ENCODE results near the gene SART1.
"Not testable (repeated sequence)": the region's sequence is repeated elsewhere in the genome, so short reads cannot be mapped to it uniquely, and the experiment has no call there.

The SART1 gene

GRCh38 chr11:66008468-66009101 is 47.1 kb downstream of the SART1 start:
- TF ChIP-seq CTCF (conservative IDR thresholded peaks at IDR 0.05) (no peak), ZFX (IDR thresholded peaks at IDR 0.05) (no peak)

DNA sequence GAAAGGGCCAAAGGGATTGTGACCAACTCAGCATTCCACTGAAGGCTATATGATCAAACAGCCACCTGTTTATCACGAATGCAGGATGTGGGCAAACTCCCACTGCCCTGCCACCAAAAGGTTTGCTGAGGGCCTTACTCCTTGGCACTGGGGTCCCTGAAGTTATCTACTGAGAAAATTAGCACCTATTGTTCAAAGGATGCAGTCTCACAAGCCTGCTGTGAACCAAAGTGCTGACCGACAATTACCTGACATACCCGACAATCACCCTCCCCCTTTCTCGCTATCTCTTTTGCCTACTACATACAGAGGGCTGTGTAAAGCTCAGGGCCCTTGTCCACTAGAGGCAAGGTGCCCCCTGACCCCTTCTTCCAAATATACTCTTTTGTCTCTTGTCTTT is 48.5 kb downstream of the SART1 start:
- H3K27ac ChIP-seq, result not testable (repeated sequence)

More at GRCh38 chr11:66008468-66009101, 47.1 kb downstream of the SART1 start:
- H3K27ac ChIP-seq, result no peak overlapping the region

DNA sequence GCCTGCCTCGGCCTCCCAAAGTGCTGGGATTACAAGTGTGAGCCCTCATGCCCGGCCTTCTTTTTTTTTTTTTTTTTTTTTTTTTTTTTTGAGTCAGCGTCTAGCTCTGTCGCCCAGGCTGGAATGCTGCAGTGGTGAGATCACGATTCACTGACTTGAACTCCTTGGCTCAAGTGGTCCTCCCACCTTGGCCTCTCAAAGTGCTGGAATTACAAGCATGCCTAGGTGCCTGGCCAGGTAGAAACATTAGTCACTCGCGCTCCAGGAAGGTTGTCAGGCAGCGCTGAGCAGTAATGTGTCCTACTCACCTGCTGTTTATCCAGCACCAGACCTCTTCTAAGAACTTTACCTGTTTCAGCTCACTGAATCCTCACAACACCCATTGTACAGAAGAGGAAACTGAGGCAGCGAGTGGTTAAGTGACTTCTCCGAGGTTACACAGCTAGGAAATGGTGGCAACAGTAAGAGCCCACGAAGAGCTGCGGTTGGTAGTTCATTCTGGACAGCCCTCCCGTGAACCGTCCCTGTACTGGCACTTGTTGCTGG is 49.8 kb downstream of the SART1 start:
- H3K27ac ChIP-seq, result no peak overlapping the region

DNA sequence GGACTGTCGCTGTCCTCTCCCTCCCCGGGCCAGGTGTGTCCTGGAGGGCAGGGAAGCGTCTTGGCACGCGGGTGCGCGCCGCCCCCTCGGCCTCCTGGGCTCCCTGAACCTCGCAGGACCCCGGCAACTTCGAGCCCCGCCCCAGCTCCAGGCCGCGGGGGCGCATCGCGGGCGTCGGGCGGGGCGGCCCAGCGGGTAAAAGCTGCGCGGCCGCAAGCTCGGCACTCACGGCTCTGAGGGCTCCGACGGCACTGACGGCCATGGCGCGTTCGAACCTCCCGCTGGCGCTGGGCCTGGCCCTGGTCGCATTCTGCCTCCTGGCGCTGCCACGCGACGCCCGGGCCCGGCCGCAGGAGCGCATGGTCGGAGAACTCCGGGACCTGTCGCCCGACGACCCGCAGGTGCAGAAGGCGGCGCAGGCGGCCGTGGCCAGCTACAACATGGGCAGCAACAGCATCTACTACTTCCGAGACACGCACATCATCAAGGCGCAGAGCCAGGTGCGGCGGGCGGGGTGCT is 50.3 kb downstream of the SART1 start, which contains the start of gene CST6:
TSS of gene CST6 (plus strand) at position 224 of the 519 bp plus-strand sequence. CDS start at position 261, 37 bp downstream.
- H3K27ac ChIP-seq, result no peak within 1 kb of the TSS

More for the DNA sequence above, 49.8 kb downstream of the SART1 start:
- TF ChIP-seq ZFX (IDR thresholded peaks at IDR 0.05) (no peak), CTCF (conservative IDR thresholded peaks at IDR 0.05) (no peak)

DNA sequence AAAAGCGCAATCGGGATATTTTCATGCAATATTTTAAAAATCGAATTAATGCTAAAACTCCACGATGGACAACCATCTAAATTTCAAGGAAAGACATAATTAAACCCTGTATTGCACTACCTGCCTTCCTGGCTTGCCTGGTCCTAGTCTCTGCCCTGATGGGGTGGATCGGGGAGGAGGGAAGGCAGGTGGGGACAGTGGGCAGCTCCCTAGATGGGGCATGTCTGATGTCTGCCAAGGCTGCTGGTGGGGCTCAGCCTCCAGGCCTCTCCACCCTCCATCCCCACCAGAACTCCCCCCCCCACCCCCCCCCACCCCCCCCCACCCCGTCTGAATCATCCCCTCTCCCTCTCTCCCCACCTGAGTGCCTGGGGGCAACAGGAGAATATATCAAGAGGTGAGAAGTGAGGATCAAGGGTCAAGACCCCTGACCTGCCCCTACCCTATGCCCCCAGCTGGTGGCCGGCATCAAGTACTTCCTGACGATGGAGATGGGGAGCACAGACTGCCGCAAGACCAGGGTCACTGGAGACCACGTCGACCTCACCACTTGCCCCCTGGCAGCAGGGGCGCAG is 50.9 kb downstream of the SART1 start:
- no peak overlapping the region for H3K27ac ChIP-seq
- TF ChIP-seq CTCF (conservative IDR thresholded peaks at IDR 0.05), result no peak
- no peak for TF ChIP-seq ZFX (IDR thresholded peaks at IDR 0.05)

More for the DNA sequence above, 50.3 kb downstream of the SART1 start, which contains the start of gene CST6:
- TF ChIP-seq ZFX (IDR thresholded peaks at IDR 0.05) (no peak), CTCF (conservative IDR thresholded peaks at IDR 0.05) (no peak)

DNA sequence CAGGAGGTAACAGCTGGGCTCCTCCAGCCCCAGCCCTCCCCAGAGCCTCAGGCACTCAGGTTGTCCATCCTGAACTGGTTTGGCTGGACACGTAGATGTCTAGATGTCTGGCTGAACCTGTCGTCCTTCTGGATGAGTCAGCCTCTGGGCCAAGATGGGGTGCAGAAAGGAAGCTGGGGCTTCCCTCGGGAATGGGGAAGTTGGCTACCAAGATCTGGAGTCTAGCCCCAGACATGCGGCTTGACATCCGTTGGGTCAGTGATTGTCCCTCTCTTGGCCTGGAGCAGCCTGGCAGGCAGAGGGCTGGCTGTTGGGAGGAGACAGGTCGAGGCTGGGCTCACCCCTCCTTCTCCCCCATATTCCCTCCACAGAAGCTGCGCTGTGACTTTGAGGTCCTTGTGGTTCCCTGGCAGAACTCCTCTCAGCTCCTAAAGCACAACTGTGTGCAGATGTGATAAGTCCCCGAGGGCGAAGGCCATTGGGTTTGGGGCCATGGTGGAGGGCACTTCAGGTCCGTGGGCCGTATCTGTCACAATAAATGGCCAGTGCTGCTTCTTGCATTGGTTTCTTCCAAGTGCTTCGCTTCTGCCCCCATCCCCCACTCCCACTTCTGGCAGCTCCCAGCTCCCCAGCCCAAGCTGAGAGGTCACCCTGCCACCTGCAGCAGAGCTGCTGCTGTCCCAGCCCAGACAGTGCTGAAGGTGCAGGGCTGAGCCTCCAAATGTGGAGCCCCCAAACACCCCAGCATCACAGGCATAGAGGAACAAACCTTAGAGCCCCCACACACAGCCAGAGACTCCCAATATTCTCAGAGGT is 51.6 kb downstream of the SART1 start:
- TF ChIP-seq CTCF (conservative IDR thresholded peaks at IDR 0.05) (no peak), ZFX (IDR thresholded peaks at IDR 0.05) (no peak)
- H3K27ac ChIP-seq, result no peak overlapping the region

GRCh38 chr11:66013762-66014100 is 52.2 kb downstream of the SART1 start:
- H3K27ac ChIP-seq, result no peak overlapping the region
- TF ChIP-seq CTCF (conservative IDR thresholded peaks at IDR 0.05) (no peak), ZFX (IDR thresholded peaks at IDR 0.05) (no peak)
